GM18909 (cell line): Measurements from ENCODE around the gene BICRA.

ENCODE experiments used
- ATAC-seq: cut with Tn5 transposase; IDR thresholded peaks from one replicate; pipeline ENCODE4 v1.9.1; 2021; ENCODE audit warnings: mild to moderate bottlenecking; ENCODE audit not compliant: unreplicated experiment, poor library complexity

The BICRA gene

DNA sequence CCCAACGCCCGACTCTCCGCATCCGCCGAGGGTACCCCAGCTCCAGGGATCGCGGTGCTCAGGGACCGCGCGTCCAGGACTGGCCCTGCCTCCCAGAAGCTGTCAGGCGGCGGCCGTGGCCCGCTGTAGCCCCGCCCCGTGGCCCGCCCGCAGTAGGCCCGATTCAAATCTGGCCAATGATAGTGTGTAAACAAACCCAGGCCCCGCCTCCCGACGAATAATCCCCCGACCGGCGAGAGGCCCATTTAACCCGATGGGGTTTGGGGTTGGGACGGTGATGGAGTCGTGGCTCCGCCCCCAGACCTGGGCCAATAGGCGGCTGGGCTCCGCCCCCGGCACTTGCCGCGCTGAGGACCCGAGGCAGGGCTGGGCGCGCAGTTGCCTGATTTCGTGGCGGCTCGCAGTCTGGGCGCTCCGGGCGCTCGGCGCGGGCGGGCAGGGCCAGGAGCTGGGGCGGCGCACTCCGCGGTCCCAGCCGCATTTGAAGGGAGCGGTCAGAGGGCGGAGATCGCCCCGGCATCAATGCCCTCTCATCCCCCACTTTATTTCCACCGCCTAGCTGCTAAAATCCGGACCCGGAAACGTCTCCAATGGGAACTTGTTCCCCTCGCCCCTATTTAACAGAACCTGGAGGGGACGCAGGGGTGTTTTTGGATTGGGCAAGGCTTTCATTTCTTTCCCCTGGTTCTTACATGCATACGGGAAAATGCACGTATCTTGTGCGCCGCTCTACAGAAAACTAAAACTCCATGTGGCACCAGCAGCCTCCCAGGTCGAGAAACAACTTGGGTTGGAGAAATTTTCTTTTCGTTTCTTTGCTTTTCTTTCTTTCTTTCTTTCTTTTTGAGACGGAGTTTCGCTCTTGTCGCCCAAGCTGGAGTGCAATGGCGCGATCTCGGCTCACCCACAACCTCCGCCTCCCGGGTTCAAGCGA, 8.4 kb upstream of the BICRA start:
- ATAC-seq = peak; percentile 93

DNA sequence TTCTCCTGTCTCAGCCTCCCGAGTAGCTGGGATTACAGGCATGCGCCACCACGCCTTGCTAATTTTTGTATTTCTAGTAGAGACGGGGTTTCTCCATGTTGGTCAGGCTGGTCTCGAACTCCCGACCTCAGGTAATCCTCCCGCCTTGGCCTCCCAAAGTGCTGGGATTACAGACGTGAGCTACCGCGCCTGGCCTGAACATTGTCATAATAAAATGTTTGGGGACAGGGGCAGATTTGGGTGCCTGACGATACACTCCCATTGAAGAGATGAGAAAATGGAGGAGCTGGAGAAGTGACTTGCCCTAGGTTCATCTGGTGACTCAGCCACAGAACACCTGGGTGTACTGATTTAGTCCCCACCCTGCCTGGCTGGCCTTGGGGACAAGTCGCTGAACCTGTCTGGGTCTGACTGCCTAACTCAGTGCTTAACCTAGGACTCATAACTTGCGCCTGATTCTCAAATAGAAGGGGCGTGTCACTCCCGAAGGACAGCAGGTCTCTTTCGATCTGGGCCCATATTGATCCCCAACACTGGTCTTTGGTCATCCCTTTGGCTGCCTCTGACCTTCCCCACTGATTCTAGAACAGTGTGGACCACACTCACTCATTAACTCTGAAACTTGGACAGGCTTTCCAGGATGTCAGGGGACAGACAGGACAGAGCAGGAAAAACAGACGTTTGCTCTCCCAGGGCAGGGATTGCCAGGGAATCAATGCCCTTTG, 7.6 kb upstream of the BICRA start:
- ATAC-seq = no peak

DNA sequence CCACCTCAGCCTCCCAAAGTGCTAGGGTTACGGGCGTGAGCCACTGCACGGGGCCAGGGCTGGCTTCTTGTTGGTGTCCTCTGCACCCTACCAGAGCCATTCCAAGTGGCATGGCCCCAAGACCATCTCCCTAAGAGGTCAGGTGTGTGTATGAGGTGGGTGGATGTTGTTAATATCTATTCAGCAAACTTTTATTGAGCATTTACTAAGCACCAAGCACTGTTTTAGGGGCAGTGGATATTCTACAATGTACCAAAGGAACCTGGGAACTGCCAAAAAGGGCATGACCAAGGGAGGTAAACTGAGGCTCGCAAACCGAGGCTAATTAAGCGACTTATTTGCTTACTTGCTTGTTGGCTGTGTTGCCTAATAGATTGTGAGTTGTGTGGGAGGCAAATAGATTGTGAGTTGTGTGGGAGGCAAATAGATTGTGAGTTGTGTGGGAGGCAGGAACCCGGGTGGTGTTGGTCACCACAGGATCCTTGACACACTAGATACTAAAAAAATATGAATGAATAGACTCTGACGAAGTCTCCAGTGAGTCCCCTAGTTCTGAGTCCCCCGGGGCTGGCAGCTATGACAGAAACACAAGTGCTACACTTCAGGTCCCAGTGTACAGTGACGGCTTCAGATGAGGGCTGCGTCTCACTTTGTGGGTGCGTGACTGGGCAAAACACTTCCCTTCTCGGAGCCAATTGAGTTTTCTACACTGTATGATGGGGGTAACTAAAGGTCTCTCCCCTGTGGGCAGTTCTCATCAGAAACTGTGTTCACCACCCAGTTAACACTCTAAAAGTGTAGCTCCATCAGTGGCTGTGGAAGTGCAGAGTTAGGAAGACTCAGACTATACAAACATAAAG, 5.0 kb upstream of the BICRA start:
- no peak for ATAC-seq

DNA sequence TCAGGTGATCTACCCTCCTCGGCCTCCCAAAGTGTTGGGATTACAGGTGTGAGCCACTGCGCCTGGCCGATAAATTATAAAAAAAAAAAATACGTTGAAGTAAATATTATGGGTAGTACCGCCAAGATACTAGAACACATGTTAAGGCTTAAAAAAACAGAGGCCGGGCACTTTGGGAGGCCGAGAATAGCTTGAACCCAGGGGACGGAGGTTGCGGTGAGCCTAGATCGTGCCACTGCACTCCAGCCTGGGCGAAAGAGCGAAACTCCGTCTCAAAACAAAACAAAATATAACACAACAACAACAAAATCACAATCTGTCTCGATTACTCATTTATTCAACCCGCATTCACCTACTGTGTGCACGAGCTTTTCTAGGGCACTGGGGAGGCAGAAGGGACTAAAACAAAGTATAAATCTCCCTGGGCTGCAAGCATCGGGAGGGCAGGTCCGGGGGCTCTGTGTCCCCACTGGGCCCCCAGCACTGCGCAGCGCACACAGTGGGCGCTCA, 1.3 kb upstream of the BICRA start:
- no peak for ATAC-seq

DNA sequence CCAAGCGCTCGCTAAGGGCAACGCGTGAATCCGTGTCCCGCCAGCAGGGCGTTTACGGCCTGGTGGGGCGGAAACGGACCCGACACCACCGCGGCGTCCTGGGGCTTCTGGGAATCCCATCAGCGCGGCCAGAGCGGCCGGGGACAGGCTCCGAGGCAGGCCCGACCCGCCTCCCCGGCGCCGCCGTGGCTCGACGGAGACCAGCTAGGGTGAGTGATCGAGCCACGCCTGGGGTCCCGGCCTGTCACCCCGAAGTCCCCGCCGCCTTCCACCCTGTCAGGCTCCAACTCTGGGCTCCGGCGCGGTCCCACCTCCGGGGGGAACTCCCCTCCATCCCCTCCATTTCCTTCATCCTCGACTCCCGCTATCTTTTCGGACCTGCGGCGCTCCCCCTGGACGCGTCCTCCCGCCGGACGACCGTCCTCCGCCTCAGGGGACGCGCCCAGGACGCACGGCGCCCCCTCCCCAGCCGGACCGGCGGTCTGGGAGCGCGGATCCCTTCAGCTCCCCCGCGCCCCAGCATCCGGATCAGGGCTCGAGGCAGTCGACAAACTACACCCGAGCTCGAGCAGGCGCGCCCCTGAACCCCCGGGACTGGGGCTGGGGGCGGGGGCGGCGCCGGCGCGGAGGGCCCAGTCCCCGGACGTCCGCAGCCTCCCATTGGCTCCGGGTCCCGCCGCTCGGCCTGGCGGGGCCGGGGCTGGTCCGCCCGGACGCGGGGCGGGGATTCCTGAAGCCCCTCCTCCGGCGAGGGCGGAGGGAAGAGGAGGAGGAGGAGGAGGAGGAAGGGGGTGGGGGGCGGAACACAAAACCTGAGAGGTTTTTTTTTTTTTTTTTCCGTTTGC, 638 bp upstream of the BICRA start:
- ATAC-seq = peak; percentile 78

DNA sequence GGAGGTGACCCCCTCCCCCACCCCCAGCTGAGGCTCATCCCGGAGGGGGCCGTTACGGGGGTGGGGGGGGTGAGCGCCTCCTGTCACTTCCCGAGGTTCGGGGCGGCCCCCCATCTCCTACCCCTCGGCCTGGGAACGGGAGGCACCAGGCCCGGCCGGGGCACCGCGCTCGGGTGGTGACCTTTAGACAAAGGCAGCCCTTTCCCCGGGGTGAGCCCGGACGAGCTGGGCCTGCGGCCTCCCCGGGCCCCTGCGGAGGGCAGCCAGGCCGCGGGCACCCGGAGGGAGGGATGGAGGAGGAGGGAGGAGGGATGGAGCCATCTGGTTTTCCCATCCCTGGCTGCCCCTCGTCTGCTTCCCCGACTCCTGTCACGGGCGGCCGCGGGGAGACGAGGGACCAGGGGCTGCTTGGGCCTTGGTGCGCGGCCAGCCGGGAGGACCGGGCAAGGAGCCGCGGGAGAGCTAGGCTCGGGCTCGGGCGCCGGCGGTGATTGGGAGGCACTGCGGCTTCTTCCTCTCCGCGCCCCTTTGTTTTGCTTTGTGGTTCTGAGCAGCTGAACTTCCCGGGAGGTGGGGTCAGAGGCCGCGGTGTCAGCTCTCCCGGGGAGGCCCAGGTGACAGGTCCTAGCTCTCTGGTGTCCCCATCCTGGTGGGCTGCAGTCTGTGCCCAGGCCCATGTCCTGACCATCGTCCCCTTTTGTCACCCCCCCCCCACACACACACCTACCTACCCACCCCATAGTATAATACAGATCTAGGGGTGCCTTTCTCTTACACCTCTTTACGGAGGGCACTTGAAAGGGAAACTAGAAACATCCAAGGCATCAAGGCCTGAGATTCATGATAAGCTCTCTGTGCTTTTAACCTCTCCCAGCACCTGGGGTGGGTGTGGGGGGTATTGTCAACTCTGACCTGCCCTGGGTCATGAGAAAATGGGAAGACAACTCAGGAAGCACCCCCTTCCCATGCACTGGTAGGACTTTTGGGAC, 1.3 kb downstream of the BICRA start:
- ATAC-seq = no peak

DNA sequence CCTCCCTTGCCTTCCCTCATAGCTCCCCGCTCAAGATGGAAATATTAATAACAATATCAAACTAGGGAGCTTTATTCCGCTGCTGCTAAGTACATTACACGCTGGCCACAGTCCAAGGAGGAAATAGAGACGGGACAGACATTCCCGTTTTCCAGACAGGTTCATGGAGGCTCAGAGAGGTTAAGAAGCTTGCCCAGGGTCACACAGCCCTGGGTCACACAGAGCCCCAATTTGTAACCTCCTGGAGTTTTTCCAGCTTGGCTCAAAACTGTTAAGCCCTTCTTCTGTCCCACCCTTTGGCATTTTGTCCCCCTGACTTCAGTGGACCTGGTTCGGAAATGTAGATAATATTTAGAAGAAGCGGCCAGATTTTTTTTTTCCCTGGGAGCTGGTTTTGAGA, 2.0 kb downstream of the BICRA start:
- ATAC-seq = no peak

DNA sequence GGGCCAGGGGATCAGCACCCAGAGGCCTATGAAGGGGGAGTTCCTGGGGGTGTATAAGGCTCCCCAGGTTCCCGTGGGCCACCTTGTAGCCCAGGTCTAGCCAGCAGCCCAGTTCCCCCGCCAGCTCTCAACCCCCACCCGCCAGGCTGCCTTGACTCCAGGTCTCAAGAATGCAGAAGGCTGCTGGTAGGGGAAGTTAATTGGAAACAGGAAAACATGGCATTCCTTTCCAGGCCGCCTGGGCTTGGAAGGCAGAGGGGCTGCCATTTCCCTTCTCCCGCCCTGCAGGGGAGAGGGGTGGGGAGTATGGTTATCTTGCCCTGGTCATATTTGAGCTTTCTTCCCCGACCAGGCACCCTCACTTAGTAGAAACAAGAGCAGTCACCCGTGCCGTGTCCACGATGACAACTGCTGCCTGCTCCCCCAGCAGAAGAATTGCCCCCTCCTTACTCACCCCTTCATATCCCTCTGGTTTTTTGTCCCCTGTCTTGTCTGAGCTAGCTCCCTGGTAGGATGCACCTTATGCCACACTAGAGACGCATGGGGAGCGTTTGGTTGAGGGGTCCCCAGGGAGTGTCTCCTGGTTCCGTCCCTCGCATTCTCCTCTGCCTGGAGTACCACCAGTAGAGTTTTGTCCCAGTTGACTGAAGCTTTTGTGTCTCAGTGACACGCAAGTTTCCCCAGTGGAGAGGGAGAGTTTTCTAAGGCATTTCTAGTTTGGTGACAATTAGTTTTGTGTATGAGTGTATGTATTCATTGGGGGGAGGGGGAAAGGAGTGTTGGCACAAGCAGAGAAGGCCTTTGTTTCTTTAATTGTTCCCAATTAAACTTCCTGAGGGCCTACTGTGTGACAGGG, 4.5 kb downstream of the BICRA start:
- ATAC-seq = no peak

DNA sequence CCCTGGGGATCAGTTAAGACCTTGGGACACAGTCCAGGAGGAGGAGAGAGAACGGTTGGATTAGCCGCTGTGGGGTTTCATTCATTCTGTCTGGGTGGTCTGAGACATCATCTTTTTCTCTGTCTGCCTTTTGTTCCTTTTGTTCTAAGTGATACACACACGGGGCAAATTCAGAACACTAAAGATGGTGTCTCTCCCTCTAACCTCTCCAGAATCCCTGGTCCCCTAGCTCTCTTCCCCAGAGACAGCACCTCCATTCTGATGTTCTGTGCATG, 5.0 kb downstream of the BICRA start:
- no peak for ATAC-seq

DNA sequence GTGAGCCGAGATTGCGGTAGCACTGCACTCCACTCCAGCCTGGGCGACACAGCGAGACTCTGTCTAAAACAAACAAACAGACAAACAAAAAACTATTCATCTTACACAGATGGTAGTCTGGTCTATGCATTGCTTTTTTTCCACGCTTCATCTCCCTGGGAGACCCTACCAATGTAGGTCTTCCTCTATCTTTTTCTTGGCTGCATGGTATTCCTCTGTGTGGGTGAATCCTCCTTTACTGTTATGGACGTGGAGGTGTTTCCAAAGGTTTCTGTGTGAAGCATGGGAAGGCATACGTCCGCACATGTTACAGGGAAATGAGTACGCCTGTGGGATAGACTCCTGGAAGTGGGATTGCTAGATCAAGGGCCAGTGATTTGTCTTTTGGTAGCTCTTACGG, 5.6 kb downstream of the BICRA start:
- ATAC-seq = no peak

DNA sequence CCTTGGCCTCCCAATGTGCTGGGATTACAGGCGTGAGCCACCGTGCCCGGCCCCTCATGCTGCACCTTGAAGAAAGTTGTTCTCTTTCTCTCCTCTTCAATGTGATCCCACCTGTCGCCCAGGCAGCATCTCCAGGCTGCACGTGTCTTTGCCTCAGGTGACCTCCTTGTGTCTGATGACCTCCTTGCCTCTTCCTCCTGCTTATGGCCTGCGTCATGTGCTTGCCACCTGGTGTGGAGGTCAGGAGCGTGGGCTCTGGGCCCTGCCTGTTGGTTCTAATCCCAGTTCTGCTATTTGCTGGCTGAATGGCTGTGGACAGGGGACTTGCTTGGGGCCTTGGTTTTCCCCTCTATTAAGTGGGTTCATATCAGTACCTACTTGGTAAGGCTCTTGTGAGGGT, 6.3 kb downstream of the BICRA start:
- ATAC-seq = no peak

DNA sequence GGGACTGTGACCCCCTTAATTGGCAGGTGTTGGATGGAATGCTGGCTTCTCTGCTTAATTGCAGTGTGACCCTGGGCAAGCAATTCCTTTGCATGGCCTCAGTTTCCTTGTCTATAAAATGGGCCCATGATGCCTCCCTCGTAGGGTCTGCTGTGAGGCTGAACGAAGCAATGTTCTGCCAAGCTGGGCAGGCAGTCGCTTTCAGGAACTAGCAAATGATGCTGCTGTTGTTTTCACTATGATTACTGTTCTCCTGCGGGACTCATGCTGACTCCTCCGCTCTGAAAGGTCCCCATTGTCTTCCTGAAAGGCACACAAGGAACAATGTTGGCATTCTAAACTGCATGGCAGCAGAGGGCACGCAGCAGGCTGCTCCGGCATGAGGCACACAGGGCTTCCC, 6.8 kb downstream of the BICRA start:
- ATAC-seq = no peak

DNA sequence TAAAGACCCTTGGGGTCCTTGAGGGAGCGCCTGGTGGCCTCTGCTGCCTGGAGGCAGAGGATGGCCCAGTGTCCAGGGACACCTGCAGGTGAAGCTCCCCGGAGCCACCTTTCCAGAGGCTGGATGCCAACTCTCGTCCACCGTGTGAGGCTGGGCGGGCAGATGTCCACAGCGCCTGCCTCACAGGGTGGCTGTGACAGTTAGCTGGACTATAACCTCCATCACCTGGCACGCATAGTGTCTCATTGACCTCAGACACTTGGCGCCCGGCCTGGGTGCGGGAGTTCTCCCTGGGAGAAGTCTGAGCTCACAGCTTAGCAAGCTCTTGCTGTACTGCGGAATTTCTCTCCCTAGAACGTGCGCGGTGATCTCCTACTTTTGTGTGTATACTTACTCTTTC, 9.8 kb downstream of the BICRA start:
- ATAC-seq = no peak

DNA sequence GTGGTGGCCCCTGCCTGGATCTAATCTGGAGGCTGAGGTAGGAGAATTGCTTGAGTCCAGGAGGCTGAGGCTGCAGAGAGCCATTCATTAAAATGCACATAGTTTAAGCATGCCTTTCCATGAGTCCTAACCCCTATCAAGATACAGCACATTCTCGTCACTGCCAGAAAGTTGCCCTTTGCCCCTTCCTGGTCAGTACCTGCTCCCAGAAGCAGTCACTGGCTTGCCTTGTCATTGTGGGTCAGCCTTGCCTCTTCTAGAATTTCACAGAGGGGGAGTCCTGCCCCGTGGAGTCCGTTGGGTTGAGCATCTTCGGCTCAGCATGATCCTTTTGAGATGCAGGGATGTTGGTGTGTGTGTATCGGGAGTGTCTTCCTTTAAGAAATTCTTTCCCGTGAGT, 10.8 kb downstream of the BICRA start:
- ATAC-seq = no peak

DNA sequence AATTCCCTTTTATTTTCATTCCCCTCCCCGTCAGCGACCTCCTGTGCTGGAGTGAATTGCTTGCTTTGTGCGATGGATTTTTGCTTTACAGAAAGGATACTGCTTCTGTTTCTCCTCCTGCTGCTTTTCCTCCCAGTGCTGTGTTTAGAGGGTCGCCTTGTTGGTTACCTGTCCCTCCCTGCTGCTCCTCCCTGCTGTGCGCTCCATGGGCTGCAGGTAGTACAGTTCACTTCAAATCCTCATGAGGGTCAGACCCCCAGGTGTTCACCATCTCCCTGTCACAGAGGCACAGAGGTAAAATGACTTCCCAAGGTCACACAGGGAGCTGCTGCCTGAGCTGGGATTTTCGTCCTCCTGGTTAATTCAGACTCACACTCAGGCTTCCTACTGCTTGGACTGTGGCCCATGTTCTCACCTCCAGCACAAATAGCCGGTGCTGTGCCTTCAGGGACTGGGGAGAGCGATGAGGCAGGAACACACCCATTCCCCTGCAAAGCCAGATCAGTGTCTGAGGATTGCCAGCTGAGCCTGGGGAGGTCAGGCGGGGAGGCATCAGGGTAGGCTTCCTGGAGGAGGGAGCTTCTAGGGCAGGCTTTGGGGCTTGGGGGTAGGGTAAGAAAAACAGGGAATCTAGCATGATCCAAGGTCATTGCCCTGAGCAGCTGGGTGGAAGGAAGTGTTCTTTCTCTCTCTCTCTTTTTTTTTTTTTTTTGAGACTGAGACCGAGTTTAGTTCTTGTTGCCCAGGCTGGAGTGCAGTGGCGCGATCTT, 14.4 kb downstream of the BICRA start:
- no peak for ATAC-seq

DNA sequence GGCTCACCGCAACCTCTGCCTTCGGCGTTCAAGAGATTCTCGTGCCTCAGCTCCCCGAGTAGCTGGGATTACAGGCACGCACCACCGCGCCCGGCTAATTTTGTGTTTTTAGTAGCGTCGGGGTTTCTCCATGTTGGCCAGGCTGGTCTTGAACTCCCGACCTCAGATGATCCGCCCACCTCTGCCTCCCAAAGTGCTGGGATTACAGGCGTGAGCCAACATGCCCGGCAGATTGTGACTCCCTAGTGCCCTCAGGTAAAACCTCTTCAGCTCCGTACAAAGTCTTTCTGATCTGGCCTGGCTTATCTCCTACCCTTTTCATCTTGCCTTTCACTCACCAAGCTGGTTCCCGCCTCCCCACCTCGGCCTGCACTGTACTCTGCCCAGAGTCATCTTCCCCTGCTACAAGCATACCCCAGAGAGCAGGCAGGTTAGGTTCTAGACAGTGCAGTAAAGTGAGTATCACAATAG, 15.0 kb downstream of the BICRA start:
- ATAC-seq = no peak

DNA sequence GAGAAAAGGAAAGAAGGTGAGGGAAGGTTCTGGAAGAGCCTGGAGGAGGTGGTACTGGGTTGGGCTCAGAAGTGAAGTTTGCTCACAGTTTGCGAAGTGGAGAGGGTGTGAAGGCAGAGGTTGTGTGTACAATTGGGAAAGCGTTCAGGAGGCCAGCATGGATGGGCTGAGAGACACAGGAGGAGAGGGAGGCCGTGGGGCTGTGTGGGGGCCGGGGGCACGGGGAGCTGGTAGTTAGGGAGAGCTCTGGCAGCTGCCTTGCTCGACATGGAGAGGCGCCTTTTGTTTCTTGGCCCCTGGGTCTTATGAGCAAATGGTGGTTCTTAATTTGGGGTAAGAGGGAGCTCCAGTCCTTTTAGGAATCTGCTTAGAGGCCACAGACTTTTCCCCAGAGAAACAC, 16.7 kb downstream of the BICRA start:
- ATAC-seq = no peak
